ENCODE data around the gene AFDN.

GRCh38 chr6:167962711-167963110 lies 136.0 kb downstream of the AFDN start:
- TF ChIP-seq, protein P1, sequence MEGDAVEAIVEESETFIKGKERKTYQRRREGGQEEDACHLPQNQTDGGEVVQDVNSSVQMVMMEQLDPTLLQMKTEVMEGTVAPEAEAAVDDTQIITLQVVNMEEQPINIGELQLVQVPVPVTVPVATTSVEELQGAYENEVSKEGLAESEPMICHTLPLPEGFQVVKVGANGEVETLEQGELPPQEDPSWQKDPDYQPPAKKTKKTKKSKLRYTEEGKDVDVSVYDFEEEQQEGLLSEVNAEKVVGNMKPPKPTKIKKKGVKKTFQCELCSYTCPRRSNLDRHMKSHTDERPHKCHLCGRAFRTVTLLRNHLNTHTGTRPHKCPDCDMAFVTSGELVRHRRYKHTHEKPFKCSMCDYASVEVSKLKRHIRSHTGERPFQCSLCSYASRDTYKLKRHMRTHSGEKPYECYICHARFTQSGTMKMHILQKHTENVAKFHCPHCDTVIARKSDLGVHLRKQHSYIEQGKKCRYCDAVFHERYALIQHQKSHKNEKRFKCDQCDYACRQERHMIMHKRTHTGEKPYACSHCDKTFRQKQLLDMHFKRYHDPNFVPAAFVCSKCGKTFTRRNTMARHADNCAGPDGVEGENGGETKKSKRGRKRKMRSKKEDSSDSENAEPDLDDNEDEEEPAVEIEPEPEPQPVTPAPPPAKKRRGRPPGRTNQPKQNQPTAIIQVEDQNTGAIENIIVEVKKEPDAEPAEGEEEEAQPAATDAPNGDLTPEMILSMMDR (IDR thresholded peaks at IDR 0.05; ENCODE audit: low read depth, low read length): no peak
- TF ChIP-seq, protein P2, sequence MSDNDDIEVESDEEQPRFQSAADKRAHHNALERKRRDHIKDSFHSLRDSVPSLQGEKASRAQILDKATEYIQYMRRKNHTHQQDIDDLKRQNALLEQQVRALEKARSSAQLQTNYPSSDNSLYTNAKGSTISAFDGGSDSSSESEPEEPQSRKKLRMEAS (IDR thresholded peaks at IDR 0.05; ENCODE audit: low read depth, low read length): no peak
